Central memory CD8-positive, alpha-beta T cell (primary cell): ENCODE measurements around the gene CAST.

Experiments
- ATAC-seq: fragments of 150-1000 bp; cut with Tn5 transposase; replicated peaks from 2 replicates; pipeline ENCODE4 v1.10.0; 2022; ENCODE audit warnings: mild to moderate bottlenecking, moderate FRiP score, moderate number of reproducible peaks; ENCODE audit not compliant: poor library complexity, severe bottlenecking; ENCODE audit errors: extremely low read depth
- DNase-seq, 2 donors: peaks; one replicate each; pipeline ENCODE4 v3.0.0; 2021; ENCODE audit warnings: low spot score in 2 of 2
- H3K27ac Mint-ChIP-seq: one replicate; pipeline ENCODE4 v1.8.0; 2022; ENCODE audit warnings: low read depth, mild to moderate bottlenecking, moderate library complexity, mixed read lengths
- H3K27me3 Mint-ChIP-seq: one replicate; pipeline ENCODE4 v1.8.0; 2022; ENCODE audit warnings: mixed read lengths
- H3K36me3 Mint-ChIP-seq: one replicate; pipeline ENCODE4 v1.8.0; 2022; ENCODE audit warnings: mild to moderate bottlenecking, moderate library complexity, mixed read lengths; ENCODE audit not compliant: insufficient read depth
- H3K4me1 Mint-ChIP-seq: one replicate; pipeline ENCODE4 v1.8.0; 2022; ENCODE audit warnings: mixed read lengths
- H3K4me3 Mint-ChIP-seq: one replicate; pipeline ENCODE4 v1.8.0; 2022; ENCODE audit warnings: mild to moderate bottlenecking, moderate library complexity, mixed read lengths
- H3K9me3 Mint-ChIP-seq: one replicate; pipeline ENCODE4 v1.8.0; 2022; ENCODE audit warnings: mixed read lengths

CAST gene

DNA sequence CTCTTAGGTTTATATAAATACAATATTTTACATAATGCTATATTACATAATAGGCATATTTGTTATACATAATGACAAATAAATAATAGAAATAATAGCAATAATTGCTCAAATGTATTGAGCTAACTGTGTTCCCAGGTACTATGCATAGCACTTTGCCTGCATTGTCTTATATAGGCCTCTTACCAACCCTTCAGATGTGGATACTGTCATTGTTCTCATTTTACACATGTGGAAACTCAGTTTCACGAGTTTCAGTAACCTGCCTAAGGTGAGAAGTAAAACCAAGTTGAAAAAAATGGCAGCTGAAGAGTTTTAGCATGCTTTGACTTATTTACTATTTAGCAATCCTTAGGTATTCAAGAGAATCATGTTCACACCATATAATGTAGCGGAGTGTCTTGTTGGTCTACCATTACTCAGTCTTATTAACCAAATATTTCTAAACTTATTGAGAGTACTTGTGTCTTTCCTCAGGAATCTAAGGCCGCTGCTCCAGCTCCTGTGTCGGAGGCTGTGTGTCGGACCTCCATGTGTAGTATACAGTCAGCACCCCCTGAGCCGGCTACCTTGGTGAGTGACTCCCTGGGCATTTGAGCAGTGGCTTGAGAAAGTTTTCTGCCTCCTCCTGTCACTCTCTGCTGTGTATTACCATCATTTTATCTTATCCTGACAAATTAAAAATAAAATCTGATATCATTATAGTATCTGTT is 88.1 kb downstream of the CAST start:
- DNase-seq (no peak), ATAC-seq (no peak)
- Mint-ChIP-seq H3K4me3 (no peak overlapping the region), H3K36me3 (peaks cover 56% of the 10 kb centered on the region), H3K27me3 (no peaks in the 10 kb centered on the region), H3K9me3 (no peaks in the 10 kb centered on the region), H3K4me1 (no peaks in the 10 kb centered on the region), H3K27ac (no peak overlapping the region)

DNA sequence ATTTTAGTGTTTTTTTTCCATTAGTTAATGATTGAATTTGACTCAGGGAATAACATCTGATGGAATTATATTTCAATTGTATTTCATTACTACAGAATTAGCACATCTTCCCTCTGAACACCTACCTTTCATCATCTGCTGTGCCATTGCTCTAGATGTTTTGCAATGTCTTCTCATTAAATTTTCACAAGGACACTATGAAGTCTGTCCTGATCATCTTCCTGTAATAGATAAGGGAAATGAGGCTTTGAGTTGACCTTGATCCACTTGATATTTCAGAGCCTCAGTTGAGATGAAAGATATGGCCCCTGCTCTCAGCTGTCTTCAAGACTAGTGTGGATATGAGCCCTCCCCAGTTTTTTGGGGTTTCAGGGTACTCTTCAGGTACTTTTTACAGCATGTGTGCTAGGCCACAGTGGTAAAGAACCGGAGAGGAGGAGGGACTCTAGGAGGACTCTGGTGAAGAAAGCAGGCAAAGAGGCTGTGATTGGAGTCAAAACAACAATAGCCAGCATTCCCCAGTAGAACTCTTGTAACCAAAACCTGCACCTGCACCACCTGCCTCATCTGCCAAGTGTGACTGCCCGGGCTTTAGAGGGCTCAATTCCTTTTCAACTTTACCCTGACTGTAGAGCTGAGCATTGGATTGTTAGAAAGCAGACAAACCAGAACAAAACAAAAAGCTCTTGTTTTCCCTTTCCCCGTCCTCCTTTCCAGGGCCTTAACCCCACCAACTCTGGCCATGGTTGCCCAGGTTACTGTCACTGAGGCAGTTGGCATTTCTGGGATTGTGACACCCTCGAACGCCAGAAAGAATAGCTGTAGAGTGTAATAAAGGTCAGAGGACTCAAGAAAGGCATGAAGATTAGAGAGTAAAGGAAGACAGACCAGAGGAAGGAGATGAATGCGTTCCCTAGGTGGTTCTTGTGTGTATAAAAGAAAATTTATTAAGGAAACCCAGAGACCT is 89.3 kb downstream of the CAST start:
- Mint-ChIP-seq H3K4me1 (no peaks in the 10 kb centered on the region), H3K36me3 (peaks cover 54% of the 10 kb centered on the region), H3K9me3 (no peaks in the 10 kb centered on the region), H3K27ac (peak overlapping the region; percentile 75), H3K4me3 (no peak overlapping the region), H3K27me3 (no peaks in the 10 kb centered on the region)
- ATAC-seq (peak; percentile 9), DNase-seq (no peak)

DNA sequence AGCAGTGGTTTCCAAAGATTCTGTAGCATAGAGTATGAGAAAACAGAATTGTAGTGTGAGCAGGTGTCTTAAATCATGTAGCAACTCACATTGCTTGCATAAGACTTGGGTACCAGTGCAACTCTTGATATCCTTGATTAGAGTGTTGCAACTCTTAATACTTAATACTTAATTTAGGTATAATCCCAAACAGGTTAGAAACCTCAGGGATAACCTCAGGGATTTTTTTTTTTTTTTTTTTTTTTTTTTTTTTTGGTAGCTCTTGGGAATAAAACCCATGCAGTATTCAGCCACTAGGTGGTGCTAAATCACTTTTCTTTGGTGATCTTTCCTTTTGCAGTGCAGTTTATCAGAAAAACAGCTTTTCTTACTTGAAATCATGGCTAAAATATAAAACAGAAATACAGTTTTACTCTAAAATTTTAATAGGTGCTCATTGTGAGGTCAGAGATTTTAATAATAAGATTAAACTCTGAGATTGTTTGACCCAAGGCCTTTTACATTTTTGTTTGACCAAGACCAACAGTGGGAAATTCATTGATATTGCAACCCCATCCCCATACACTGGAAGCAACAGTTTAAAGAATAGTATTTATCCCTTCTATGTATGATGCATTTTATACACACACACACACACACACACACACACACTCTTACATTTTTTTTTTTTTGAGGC is 90.3 kb downstream of the CAST start:
- Mint-ChIP-seq H3K27ac (no peak overlapping the region), H3K4me1 (no peaks in the 10 kb centered on the region), H3K4me3 (no peak overlapping the region), H3K36me3 (peaks cover 52% of the 10 kb centered on the region), H3K27me3 (no peaks in the 10 kb centered on the region), H3K9me3 (no peaks in the 10 kb centered on the region)
- peak; percentile 48 for ATAC-seq
- no peak for DNase-seq

DNA sequence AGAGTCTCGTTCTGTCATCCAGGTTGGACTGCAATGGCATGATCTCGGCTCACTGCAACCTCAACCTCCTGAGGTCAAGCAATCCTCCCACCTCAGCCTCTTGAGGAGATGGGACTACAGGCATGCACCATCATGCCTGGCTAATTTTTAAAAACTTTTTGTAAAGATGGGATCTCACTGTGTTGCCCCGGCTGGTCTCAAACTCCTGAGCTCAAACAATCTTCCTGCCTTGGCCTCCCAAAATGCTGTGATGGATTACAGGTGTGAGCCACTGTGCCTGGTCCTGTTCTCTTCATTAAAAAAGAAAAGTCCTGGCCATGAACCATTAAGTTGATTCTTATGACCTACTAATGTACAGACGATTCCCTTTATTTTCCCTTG is 90.8 kb downstream of the CAST start:
- no peak for ATAC-seq
- Mint-ChIP-seq H3K4me3 (no peak overlapping the region), H3K27ac (no peak overlapping the region), H3K9me3 (no peaks in the 10 kb centered on the region), H3K27me3 (no peaks in the 10 kb centered on the region), H3K36me3 (peaks cover 50% of the 10 kb centered on the region), H3K4me1 (no peaks in the 10 kb centered on the region)
- DNase-seq: no peak

DNA sequence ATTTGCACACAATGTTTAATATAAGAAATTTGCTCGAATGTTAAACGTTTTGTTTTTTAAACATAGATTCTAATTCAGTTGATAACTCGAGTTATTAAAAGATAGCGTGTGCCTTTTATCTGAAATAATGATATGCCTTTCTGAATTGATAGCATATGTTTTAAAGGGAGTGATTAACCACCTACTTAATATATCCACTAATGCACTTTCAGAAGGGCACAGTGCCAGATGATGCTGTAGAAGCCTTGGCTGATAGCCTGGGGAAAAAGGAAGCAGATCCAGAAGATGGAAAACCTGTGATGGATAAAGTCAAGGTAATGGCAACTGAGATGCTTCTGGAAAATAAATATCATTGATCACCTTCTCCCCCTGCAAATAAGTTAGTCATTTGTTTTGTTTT is 91.7 kb downstream of the CAST start:
- H3K27me3 Mint-ChIP-seq: no peaks in the 10 kb centered on the region
- ATAC-seq (no peak), DNase-seq (no peak)
- no peak overlapping the region for H3K27ac Mint-ChIP-seq
- peaks cover 46% of the 10 kb centered on the region for H3K36me3 Mint-ChIP-seq
- no peaks in the 10 kb centered on the region for H3K4me1 Mint-ChIP-seq
- no peaks in the 10 kb centered on the region for H3K9me3 Mint-ChIP-seq
- H3K4me3 Mint-ChIP-seq: no peak overlapping the region

DNA sequence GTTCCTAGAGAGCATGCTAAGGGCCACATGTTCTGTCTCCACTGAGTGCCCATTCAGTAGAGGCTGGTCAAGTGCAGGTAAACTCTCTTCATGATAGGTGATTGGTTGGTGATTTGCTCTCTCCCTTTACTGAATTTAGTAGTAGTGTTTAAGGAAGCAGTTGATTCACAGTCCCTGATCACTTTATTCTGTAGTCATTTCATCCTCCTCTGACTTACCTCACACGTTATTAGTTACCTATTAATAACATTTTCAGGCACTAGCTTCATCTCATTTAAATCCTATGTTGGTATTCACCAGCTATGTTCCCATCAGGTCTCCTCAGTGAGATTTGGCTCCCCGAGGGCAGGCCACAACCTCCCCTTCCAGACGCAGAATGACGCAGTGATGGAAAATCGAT is 93.7 kb downstream of the CAST start:
- Mint-ChIP-seq H3K27me3 (no peaks in the 10 kb centered on the region), H3K27ac (no peak overlapping the region)
- ATAC-seq: no peak

DNA sequence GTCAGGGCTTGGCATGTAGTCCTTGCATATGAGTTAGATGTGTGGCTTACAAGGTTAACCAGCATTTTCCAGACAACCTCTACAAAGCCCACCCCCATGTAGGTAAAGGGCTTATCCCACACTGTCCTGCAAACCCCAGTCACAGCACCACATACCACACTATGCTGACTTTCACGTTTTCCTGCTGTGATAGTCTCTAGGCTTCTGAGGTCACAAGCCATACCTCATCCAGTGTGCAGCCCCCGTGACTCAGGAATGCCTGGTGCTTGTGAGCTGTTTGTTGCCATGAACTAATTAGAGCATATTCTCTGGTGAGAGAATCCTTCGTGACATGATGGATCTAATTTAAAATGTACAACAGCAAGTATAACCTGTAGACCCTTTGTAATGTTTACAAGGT is 94.8 kb downstream of the CAST start:
- H3K27me3 Mint-ChIP-seq: no peaks in the 10 kb centered on the region
- no peaks in the 10 kb centered on the region for H3K4me1 Mint-ChIP-seq
- peaks cover 39% of the 10 kb centered on the region for H3K36me3 Mint-ChIP-seq
- H3K27ac Mint-ChIP-seq: no peak overlapping the region
- no peak for ATAC-seq
- H3K9me3 Mint-ChIP-seq: no peaks in the 10 kb centered on the region
- no peak overlapping the region for H3K4me3 Mint-ChIP-seq
- DNase-seq: no peak

More for the DNA sequence above, 93.7 kb downstream of the CAST start:
- H3K4me1 Mint-ChIP-seq: no peaks in the 10 kb centered on the region
- no peaks in the 10 kb centered on the region for H3K9me3 Mint-ChIP-seq
- H3K4me3 Mint-ChIP-seq: no peak overlapping the region
- peaks cover 43% of the 10 kb centered on the region for H3K36me3 Mint-ChIP-seq
- DNase-seq: no peak

DNA sequence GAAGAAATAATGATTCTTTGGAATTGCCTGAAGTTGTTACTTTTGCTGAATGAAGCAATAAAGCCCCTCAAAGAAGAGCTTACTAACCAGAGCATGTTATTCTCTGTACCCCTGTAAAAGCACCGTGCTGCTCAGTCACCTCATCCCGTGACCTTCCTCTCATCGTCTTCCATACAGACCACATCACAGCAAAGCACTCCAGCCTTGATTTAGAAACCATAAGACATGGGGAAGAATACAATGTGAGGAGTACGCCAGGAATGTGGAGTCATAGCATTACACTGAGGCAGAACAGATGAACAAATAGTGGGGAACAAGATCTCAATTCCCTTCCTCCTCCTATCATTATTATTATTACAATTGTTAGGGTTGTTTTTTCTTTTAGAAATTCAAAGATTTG is 96.4 kb downstream of the CAST start:
- ATAC-seq (no peak), DNase-seq (no peak)
- Mint-ChIP-seq H3K36me3 (peaks cover 46% of the 10 kb centered on the region), H3K27me3 (no peaks in the 10 kb centered on the region), H3K4me3 (no peak overlapping the region), H3K9me3 (no peaks in the 10 kb centered on the region), H3K27ac (peak overlapping the region; percentile 82), H3K4me1 (no peaks in the 10 kb centered on the region)

DNA sequence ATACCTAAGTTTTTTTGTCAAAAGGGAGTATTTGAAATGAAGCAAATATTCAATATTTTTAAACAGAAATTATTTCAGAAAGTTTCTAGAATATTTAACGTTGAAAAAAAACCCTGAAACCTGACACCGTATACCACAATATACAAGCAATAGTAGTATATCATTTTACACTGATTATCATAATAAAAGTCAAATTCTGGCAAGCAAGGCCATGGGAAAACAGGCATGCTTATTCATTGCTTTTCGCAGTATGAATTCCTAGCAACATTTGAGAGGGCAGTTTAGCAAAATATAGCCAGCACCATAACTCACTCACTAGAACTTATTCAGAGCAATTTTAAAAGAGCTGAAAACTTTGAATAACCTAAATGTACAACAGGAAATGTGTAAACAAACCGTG is 99.4 kb downstream of the CAST start:
- no peak overlapping the region for H3K4me3 Mint-ChIP-seq
- ATAC-seq (no peak), DNase-seq (no peak)
- H3K9me3 Mint-ChIP-seq: no peaks in the 10 kb centered on the region
- no peak overlapping the region for H3K27ac Mint-ChIP-seq
- no peaks in the 10 kb centered on the region for H3K27me3 Mint-ChIP-seq
- no peaks in the 10 kb centered on the region for H3K4me1 Mint-ChIP-seq
- H3K36me3 Mint-ChIP-seq: peaks cover 46% of the 10 kb centered on the region

DNA sequence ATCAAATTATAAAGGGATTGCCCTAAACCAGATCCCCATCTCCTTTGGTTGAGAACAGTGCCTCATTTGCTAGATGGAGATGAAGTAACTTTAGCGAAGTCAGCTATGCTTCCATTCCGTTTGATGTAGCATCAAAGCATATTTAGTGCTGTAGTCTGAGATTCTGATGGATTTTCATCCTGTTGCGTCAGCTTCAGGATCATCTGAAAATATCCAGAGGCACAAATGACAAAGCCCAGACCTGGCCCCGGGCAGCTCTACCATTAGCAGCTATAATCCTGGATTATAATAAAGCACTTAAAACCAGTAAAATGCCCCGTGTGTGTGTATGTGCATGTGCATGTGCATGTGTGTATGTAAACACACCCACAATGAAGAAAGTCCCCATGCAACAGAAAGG is 100.8 kb downstream of the CAST start:
- DNase-seq (no peak), ATAC-seq (no peak)
- H3K4me1 Mint-ChIP-seq: no peaks in the 10 kb centered on the region
- peaks cover 49% of the 10 kb centered on the region for H3K36me3 Mint-ChIP-seq
- no peaks in the 10 kb centered on the region for H3K27me3 Mint-ChIP-seq
- no peak overlapping the region for H3K4me3 Mint-ChIP-seq
- no peaks in the 10 kb centered on the region for H3K9me3 Mint-ChIP-seq
- no peak overlapping the region for H3K27ac Mint-ChIP-seq

DNA sequence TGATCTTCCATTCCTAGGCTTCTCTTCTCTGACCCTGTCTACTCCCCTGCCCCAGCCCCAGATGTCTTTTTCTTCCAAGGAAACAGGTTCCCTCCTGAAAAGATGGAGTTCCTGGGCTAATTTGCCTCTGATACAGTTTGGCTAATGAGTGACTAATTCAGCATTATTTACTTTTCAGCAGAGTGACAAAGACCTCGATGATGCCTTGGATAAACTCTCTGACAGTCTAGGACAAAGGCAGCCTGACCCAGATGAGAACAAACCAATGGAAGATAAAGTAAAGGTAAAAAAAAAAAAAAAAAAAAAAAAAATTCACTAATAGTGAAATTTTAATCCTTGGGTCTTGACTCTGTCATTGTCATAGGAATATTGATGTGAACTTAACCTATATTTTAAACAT is 102.9 kb downstream of the CAST start:
- Mint-ChIP-seq H3K36me3 (peaks cover 64% of the 10 kb centered on the region), H3K4me3 (no peak overlapping the region), H3K27me3 (no peaks in the 10 kb centered on the region), H3K9me3 (no peaks in the 10 kb centered on the region), H3K27ac (no peak overlapping the region), H3K4me1 (peaks cover 6% of the 10 kb centered on the region)
- DNase-seq: no peak
- ATAC-seq: no peak

DNA sequence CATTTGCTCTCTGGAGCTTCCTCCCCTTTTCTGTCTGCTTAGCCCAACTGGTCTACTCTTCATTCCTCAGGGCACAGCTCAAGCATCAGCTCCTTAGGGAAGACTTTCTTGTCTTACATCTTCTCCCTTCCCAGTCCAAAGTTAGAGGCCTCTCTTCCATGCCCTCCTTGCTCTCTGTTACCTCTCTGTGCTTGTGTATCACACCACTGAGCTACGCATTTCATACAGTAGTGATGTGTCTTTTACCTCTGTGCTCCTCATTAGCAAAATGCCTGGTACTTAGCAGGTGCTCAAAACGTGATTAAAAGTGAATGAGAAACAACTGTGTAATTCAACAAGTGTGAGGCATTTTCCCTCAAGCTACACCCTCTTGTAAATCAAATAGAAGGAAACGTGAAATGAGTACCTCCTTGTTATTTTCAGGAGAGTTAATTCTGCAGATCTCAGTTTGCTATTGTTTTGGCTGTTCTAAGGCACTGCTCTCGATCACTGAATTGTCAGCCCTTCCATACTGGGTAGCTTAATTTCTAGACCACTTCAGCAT is 106.6 kb downstream of the CAST start:
- H3K27ac Mint-ChIP-seq: peak overlapping the region; percentile 79
- ATAC-seq: no peak
- peaks cover 69% of the 10 kb centered on the region for H3K36me3 Mint-ChIP-seq
- peaks cover 12% of the 10 kb centered on the region for H3K4me1 Mint-ChIP-seq
- no peaks in the 10 kb centered on the region for H3K9me3 Mint-ChIP-seq
- H3K27me3 Mint-ChIP-seq: no peaks in the 10 kb centered on the region
- H3K4me3 Mint-ChIP-seq: no peak overlapping the region
- DNase-seq: no peak
